GM10266 (cell line): ENCODE data around the gene TSHZ2.

Experiments
- DNase-seq: peaks from one replicate; pipeline ENCODE4 v3.0.0; 2012; ENCODE audit errors: extremely low spot score
- CTCF ChIP-seq: IDR thresholded peaks from 2 replicates; pipeline ENCODE4 v1.5.1; 2012; ENCODE audit warnings: mild to moderate bottlenecking, low read depth; ENCODE audit not compliant: control insufficient read depth, insufficient read depth; ENCODE audit errors: missing control alignments

TSHZ2 gene

GRCh38 chr20:53028337-53029007 lies 56.3 kb downstream of the TSHZ2 start:
- DNase-seq, result no peak
- no peak for TF ChIP-seq CTCF

- TF ChIP-seq CTCF, result no peak
- DNase-seq, result no peak
These were observed 57.9 kb downstream of the TSHZ2 start for GRCh38 chr20:53030061-53030460.

- no peak for TF ChIP-seq CTCF
- DNase-seq, result no peak
These were observed 59.9 kb downstream of the TSHZ2 start for GRCh38 chr20:53032046-53032445.

- no peak for DNase-seq
- no peak for TF ChIP-seq CTCF
These were observed 60.3 kb downstream of the TSHZ2 start for GRCh38 chr20:53032478-53032932.

- TF ChIP-seq CTCF, result no peak
- DNase-seq, result no peak
These were observed 61.0 kb downstream of the TSHZ2 start for GRCh38 chr20:53033176-53033575.

GRCh38 chr20:53034899-53035298 lies 62.7 kb downstream of the TSHZ2 start:
- DNase-seq, result no peak

More at GRCh38 chr20:53034899-53035298, 62.7 kb downstream of the TSHZ2 start:
- TF ChIP-seq CTCF, result no peak
